Esophagus muscularis mucosa (tissue), 4 donors: ENCODE results near the gene MYO1E.

Experiments
- EP300 ChIP-seq: sonication (generic); formaldehyde crosslinking; IDR thresholded peaks from one replicate; pipeline ENCODE4 v1.6.1; 2017; ENCODE audit warnings: antibody characterized with exemption
- POLR2AphosphoS5 ChIP-seq, 2 donors: sonication (generic); formaldehyde crosslinking; IDR thresholded peaks; one replicate each; pipeline ENCODE4 v1.6.1; 2017; ENCODE audit warnings: antibody characterized with exemption in 2 of 2
- TF ChIP-seq, protein P1 (sequence below), 3 experiments: fragments of 200-600 bp in 2 of 3; fragments of 450-650 bp in 1 of 3; sonication (generic) in 2 of 3; IDR thresholded peaks; one replicate each; pipeline ENCODE4 v1.5.1; 2017 to 2019; ENCODE audit warnings: antibody characterized with exemption in 3 of 3, mild to moderate bottlenecking in 2 of 3, moderate library complexity in 1 of 3

- no peak for TF ChIP-seq POLR2AphosphoS5 (IDR thresholded peaks at IDR 0.05)
- TF ChIP-seq, protein P1, sequence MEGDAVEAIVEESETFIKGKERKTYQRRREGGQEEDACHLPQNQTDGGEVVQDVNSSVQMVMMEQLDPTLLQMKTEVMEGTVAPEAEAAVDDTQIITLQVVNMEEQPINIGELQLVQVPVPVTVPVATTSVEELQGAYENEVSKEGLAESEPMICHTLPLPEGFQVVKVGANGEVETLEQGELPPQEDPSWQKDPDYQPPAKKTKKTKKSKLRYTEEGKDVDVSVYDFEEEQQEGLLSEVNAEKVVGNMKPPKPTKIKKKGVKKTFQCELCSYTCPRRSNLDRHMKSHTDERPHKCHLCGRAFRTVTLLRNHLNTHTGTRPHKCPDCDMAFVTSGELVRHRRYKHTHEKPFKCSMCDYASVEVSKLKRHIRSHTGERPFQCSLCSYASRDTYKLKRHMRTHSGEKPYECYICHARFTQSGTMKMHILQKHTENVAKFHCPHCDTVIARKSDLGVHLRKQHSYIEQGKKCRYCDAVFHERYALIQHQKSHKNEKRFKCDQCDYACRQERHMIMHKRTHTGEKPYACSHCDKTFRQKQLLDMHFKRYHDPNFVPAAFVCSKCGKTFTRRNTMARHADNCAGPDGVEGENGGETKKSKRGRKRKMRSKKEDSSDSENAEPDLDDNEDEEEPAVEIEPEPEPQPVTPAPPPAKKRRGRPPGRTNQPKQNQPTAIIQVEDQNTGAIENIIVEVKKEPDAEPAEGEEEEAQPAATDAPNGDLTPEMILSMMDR (IDR thresholded peaks at IDR 0.05) = no peak
- no peak for TF ChIP-seq EP300
Measured at GRCh38 chr15:59273234-59273633, 99.4 kb downstream of the MYO1E start.
